Dedifferentiated amniotic fluid mesenchymal stem cell (primary cell): Measurements from ENCODE around the gene BHLHE23.

Source experiments
- DNase-seq: peaks from one replicate; pipeline ENCODE4 v3.0.0-alpha.2; 2016; ENCODE audit errors: extremely low spot score

BHLHE23 gene

DNA sequence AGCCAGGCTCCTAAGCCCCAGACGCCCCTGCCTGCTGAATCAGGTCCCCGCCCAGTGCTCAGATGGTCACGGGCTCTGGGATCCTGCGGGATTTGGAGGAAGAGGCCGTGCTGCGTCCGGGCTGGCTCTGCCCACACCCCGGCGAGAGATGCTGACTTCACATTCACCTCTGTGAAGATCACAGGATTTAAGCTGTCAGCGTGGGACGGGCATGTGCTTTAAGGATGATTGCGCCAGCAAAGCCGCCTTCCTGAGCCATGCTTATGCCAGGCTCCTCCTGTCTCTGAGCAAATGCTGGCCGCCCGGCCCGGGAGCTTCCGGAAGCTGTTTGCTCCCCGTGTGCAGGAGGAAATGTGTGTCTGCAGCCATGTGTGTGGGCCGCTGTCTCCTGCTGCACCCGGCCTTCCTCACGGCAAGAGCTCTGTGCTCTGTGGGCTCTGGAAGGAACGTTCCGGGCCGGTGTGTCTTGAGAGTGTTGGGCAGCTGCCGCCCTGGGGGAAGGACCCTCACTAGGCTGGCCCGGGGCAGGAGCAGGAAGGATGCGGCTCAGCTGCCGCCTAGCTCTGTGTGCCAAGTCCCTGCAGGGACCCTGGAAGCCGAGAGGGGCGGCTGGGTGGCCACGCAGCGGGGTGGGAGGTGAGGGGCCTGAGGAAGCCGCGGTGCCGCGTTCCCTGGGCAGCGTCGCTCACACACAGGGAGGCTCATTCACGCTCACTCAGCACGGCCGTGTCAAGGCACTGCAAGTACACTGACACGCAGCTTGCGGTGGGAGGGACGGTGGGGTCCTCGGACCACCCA, 19.0 kb upstream of the BHLHE23 start:
- DNase-seq, result no peak

DNA sequence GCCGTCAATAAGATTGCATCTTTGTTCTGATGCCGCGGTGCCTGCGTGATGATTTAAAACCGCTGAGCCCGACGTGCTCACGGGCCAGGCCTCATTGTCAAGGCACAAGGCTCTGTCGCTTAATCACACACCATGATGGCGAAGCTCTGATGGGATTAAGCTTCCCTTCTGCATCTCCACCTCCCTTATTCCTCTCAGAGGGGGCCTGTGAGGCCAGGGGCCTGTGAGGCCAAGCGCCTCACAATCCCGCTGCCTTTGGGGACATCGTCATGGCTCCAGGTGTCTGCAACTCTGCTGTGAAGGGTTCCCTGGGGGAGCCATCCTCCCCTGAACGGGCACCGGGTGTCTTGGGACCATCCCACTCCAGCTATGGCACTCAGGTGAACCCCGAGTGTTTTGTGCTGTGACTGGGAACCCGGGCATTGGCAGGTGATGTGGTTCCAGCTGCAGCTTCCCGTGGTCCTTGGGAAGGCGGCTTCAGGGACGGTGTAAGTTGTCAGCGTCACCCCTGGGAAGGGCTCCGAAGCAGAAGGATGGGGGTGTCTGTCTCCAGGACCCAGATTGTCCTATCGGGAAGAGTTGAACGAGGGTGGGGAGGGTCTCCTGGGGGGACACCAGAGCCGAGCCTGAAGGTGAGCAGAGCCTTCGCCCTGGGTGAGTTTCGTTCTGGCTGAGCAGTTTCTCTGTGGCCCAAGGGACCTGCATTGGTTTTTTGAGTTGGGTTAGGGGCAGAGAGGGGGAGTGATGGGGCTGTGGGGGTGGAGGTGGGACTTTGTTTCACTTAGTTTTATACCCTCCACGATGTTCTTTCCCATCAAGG, 18.0 kb upstream of the BHLHE23 start:
- DNase-seq, result no peak

DNA sequence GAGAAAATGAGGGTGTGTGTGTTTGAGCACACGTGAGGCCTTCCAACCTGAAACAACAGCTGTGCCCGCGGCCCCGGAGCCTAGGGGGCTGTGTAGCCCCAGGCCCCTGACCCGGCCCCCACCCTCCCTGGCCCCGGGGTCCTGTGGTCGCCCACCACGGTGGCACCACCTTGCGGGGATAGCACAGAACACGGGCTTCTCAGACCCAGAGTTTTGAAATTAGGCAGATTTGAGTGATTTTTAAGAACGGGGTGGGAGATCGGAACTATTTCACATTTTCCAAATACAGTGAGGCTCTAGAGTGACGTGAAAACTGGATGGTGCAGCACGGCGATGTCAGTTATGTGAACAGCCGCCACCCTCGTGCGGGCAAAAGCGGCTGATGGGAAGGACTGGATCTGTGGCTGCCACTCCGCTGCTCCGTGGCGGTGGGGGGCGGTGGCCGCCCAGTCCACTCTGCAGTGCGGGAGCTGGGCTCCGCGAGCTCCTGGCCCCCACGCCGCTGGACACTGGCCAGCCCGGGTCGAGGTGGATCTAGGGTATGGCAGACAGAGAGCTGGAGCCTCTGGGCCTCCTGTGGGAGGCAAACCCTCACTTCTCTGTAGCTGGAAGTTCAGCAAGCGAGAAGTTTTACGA, 17.3 kb upstream of the BHLHE23 start:
- no peak for DNase-seq

DNA sequence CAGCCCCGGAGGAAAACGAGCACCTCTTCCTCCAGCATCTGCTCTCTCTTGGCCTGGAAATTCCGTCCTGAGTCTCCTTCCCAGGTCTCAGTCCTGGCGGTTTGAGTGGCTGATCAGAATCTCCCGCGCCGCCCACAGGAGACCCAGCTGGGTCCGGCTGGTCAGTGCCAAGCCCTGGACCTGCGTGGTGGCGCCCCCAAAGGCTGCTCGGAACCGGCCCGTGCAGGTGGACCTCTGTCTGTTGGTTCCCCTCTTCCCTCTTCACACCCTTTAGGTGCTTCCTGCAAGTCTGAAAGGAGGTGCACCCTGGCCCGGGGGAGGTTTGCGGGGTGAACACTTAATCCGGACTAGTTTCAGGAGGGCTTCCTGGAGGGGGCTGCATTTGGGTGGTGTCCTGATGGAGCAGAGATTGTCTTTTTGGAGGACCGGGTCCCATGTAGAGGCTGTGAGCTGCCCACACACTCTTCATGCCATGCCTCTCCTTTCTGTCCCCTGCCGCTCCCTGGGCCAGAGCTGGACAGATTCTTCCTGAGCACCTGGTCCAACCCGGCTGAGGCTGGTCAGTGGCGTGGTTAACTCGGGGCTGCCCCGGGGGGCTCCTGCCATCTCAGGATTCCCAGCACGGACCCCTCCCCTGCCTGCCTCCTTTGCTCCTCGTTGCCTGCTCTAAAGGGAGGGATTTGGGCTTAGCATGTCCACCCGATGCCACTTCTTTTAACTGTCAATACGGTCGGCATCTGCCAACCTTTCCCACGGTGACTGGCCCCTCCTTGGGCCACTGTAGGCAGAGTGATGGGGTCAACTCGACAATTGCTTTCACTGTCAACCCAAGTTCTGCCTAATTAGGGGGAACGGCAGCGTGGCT, 16.5 kb upstream of the BHLHE23 start:
- DNase-seq, result no peak

DNA sequence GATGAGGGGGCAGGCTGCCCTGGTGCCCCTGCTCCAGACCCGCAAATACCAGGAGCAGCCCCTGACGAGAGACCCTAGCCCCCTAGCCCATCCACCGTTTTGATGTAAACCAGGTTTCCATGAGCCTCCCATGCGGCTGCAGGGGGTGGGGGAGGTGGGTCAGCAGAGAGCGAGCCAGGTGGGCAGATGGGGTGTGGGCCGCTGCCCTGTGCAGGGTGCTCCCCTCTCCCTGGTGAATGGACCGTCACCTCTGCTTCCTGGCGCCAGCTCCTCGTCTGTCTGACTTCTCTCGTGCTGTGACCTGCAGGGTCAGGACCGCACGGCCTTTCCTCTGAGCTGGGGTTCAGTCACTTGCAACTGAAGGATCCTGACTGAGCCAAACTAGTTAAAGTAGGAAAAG, 15.7 kb upstream of the BHLHE23 start:
- DNase-seq, result no peak

DNA sequence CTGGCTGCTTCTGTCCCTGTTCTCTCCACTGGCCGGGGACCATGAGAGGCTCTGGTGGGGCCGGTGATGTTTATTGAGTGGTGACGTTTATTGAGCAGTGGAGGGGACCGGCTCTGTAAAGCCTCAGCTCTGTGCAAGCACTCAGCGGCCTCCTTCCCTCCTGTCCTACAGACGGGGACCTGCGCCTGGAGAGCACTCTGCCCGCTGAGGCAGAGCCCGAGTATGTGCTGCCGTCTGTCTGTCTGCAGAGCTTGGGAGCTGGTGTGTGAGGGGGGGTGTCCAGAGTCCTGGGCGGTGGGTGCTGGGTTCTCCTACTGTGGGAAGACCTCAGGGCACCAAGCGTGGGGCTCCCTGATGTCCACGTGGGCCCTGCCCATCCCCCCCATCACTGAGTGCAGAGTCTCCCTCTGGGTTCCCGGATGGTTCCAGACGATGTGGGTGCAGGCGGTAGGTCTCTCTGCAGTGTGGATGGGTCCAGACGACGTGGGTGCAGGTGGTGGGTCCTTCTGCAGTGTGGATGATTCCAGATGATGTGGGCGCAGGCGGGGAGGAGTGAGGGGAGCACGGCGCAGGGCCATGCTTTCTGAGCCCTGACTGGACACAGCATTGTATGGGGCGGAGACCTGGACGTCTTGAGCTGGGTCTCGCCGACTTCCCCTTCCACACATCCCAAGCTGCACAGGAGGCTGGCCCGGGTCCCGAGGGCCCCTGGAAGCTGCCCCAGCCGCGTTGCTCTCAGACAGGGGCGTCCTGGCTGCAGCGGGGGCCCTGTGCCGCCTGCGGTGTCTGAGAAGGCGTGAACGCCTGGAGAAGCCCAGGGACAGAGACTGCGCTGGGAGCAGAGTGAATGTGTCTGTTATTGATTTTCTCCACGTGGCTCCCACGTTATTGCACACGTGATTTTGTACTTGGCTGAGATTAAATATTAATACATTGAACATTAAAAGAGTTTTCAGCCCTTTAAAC, 14.9 kb upstream of the BHLHE23 start:
- DNase-seq, result no peak

DNA sequence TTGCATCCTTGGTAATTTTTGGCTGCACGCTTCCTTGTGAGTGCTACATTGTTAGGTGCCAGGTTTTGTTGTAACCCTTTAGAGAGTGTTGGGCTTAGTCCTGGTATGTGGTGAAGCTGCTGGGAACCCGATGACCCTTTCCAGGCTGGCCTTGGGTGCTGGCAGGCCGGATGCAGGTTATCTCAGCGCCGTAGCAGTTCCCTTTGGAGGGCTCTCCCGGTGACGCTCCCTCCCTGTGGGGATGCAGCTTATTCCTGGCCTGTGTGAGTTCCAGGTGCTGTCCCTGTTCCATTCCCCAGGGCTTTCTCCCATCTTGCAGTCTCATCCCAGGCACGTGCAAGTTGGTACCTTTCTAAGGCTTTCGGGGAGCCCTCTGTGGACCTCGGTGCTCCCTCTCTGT, 13.9 kb upstream of the BHLHE23 start:
- no peak for DNase-seq

DNA sequence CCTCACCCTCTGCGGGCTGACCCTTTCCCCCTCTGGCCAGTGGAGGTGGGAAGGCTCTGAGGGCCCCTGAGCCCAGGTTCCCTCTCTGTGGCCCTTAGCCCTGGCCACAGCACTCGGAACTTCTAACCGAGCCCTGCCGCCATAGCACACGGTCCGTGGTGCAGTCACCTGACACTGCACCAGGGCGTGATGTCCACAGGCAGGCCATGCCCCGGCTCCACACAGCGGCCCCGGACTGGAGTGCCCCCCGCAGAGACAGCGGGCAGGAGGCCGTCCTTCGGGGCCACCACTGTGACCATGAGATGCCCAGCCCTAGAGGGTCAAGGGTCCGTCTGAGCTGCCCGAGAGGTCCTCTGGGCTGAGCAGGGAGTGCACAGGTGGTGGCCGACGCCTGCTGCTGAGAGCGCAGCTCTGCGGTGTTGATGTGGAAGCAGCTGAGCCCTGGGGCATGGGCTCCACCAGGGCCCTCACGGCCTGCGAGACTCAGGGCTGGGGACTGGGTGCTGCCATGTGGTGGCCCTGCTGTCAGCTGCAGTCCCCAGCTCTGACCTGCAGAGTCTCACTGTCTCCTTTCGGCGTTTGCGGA, 11.2 kb upstream of the BHLHE23 start:
- DNase-seq, result no peak

DNA sequence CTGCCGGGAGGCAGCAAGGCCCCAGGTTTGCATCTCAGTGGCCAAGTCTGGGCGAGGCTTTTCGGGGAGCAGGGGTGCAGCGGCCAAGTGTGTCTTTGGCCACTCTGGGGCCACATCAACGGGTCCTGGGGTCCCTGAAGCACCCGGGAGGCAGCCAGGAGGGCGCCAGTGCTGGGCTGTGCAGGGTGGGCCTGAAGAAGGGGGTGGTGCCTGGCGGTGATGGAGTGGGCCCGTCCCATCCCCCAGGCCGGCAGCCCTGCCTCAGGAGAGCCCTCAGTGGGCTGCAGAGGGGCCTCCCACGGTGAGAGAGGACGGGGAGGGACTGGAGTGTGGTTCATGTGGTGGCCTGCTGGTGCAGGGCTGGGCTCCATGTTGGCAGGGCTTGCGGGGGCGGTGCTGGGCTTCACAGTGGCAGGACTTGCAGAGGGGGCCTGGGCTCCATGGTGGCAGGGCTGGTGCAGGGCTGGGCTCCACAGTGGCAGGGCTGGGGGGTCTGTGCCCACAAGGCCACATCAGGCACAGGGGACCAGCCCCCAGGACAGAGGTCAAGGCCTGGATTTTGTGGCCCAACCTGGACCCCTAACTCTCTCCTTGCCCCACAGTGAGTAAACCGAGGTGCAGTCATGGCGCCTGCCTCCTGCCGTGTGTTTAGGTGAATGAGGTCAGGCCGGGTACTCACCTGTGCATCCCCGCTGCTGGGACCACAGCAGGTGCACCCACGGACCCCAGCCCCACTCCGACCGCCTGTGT, 10.5 kb upstream of the BHLHE23 start:
- no peak for DNase-seq

DNA sequence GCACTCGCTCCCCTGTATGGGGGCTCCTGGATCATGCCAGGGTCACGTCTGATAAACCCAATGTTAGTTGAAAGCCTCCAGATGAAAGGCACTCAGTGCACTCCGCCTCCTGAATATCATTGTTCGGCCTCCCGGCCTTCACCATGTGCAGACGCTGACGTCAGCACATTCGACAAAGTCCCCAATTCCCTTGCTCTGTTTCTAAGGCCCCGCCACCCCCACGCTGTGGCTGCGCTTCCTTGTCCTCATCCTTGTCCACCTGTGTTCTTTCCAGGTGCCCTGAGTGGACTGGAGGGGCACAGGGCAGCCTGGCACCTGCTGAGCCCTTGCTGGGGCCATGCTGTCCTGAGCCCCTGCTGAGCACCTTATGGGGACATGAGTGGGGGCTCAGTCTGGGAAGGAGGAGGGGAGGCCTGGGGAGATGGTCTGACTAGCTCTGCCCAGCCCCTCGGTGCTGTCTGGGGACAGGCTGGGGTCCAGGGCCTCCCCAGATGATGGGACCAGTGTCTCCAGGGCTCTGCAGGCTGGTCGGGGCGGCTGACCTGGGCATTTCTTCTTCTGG, 9.8 kb upstream of the BHLHE23 start:
- DNase-seq, result no peak

DNA sequence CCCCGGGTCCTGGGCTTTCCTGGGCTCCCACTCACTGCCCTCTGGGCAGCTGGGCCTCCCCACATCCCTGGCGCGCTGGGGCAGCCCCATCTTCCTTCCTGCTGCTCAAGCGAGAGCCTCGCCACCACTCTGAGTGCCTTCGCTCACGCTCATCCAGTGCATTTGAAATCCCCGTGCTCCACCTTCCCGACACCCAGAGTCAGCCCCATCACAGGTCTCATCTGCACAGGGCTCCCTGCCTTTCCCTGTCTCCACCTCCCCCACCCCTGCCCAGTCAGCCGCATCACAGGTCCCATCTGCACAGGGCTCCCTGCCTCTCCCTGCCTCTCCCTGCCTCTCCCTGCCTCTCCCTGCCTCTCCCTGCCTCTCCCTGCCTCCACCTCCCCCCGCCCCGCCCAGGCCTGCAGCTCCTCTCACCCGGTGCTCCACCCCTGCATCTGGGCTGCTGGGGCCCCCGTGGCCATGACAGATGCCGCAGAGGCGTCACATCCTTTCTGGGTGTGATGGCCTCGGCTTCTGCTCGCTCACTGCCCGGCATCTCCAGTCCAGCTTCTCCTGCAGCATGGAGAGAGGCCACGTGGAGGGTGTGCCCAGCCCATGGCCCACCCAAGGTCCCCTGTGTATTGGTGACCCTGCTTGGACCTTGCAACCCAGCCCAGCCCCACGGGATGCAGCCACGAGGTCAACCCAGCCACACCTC, 9.0 kb upstream of the BHLHE23 start:
- DNase-seq, result no peak

DNA sequence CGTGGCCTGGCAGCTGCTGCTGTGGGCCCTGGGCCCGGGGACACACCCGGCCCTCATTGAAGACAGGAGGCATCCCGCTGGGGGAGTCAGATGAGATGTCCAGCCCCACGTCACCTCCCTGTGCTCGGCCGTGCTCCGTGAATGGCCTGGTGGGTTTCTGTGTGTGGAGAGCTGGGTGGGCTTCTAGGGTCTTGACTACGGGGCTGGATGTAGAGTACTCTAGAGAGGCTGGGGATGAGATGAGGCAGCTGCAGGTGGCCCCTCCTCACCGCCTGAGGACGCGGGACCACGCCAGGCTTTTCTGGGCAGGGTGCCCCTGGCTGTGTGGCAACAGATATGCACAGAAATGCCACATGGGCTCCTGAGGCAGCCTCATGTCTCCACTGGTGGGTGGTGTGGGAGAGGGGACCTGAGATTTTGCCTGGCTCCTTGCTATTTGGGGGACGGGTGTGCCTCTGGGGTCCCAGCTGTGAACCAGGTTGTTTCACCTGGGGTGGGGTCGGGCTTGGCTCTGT, 8.4 kb upstream of the BHLHE23 start:
- no peak for DNase-seq

DNA sequence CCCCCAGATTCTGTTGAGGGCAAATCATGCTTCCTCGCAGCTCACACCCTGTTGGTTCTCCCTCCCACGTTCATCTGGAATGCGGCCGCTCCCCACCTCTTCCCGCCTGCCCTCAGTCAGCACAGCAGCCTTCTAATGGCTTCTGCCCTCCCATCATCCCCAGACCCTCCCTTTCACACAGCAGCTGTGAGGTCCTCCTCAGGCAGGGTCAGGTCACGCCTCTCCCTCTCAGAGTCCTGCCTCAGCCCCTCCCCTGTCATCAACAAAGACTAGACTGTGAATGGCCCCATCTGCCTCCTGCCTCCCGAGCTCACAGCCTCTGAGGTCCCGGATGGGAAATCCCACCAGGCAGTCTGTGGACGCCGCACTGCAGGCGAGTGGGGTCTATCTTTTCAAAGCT, 7.9 kb upstream of the BHLHE23 start:
- no peak for DNase-seq

DNA sequence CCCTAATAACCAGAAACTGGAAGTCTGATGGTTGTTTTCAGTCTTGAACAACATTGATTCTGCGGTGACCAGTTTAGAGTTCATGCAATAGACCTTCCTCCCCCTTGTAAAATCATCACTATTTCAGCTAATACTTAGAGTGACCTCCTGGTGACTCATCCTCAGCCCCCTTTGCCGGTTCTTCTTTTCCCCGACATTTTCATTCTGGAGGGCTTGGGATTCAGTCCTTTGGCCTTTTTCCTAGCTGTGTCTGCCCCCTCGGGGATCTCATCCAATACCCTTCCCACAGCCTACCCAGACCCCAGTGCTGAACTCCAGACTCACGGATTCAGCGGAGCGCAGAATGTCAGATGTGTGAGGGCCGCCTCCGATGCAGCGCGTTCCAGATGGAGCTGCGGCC, 7.5 kb upstream of the BHLHE23 start:
- no peak for DNase-seq

DNA sequence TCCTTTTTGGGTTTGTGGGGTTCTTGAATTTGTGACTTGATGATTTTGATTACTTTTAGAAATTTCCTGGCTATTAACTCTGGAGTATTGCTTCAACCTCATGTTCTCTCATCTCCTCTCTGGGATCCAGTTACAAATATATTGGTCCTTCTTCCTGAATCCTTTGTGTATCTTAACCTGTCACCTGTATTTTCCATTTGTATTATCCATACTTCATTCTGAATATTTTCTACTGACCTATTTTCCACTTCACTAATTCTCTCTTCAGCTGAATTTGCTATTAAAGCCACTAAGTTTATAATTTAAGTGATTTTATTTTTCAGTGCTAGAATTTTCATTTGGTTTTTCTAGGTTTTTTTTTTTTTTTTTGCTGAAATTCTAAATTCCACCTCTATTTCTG, 6.4 kb upstream of the BHLHE23 start:
- DNase-seq, result no peak

DNA sequence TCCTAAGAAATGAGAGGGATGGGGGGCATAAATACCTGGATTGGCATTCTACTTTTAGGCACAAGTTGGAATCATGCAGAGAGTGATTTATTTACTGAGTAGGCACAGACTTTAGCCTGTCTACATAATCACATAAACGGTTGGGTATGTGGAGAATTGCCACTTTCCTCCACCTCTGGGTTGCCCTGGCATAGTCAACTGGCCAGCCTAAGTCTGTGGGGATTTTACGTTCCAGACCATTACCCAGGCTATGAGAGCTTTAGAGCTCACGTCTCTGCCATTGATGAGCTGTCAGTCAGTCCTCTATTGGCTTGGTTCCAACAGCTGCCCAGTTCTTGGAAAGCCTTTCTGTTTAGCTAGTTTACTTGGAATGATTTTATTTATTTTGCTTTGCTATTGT, 5.0 kb upstream of the BHLHE23 start:
- DNase-seq, result peak; percentile 30

DNA sequence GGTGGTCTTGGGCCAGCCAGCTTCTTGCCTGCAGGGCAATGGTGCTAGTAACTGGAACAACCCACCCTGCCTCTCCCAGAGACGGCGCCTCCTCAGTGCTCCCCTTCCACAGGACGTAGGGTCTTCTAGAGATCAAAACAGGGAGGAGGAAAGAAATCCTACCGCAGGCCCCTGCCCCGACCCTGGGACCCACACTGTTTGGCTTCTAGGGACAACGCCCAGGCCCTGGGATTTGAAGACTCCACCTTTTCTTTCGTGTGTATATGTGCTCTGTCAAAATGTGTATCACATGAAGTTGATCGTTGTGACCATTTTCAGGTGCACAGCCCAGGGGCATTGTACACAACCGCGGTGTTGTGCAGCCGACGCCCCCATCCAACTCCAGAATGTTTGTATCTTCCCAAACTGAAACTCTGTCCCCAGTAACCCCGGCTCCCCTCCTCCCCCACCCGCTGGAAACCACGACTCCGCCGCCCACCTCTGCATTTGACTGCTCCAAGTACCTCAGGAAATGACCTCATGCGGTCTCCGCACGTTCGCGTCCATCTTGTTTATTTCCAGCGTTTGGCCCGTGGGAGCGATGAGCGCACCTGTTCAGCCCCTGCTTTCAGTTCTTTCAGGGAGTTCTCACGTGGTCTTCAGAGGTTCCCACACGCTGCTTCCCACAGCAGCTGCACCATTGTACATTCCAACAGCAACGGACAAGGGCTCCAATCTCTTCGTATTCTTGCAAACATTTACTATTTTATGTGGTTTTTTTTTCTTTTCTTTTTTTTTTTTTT, 3.4 kb upstream of the BHLHE23 start:
- no peak for DNase-seq
